Frontal cortex (tissue), 4 donors: ENCODE data around the gene SLC12A7. TPM values are rescaled to one million over a fixed set of nuclear protein-coding genes. Genes with fewer than 3 reads are reported as not detected.
"Not testable (repeated sequence)": the region's sequence is repeated elsewhere in the genome, so short reads cannot be mapped to it uniquely, and the experiment has no call there.

Source experiments
- DNase-seq, 2 donors: peaks; one replicate each; pipeline ENCODE4 v3.0.0; 2012; ENCODE audit warnings: low spot score in 2 of 2
- FAIRE-seq: peaks from 2 replicates; lab custom pipeline; 2012; peaks lifted over from hg19 to GRCh38; lab: Jason Lieb, UNC
- total RNA-seq: library from RNA; depleted of rRNA; stranded (reverse); fragments of >200 nt; gene quantifications from one replicate; pipeline ENCODE4 v1.2.3, GENCODE V29; 2014
- donor health status: control.
- donor health status: control.
- donor health status: control.

The SLC12A7 gene
- total RNA-seq, 1 donor from 2014 or later = 5.7 TPM

GRCh38 chr5:1086871-1087270, 25.0 kb downstream of the SLC12A7 start:
- DNase-seq (no peak), FAIRE-seq (no peak)

- DNase-seq (no peak), FAIRE-seq (no peak)
Measured at GRCh38 chr5:1086137-1086536, 25.7 kb downstream of the SLC12A7 start.

GRCh38 chr5:1085391-1085790, 26.5 kb downstream of the SLC12A7 start:
- no peak for FAIRE-seq
- no peak for DNase-seq

DNA sequence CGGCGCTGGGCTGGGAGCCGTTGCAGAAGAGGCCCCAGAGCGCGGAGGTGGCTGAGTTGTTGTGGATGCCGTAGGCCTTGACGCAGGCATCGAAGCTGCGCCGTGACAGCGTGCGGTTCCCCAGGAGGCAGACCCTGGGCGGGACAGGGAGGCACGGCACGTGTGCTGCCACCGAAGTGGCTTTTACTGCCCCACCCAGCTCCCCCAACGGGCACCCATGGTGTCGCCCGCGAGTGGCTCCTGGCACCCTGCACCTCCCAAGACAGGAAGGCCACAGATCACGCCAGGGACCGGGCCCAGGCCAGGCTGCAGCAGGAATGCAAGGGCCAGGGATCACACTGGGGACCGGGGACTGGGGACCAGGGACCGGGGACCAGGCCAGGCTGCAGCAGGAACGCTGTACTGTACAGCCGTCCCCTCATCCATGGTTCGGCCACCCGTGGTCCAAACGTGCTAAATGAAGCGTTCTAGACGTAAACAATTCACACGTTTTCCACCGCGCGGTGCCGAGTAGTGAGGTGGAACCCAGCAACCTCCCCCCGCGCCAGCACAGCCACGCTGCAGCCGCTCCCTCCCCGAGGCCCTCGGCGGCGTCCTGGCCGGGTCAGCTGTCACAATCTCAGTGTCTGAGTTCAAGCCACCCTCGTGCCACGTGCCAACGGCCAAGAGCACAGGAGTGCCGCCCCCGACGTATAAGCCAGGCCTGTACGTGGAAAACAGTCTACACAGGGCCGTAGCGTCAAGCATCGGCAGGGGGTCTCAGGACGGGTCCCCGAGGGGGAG, 27.8 kb downstream of the SLC12A7 start:
- no peak for DNase-seq
- FAIRE-seq = no peak

DNA sequence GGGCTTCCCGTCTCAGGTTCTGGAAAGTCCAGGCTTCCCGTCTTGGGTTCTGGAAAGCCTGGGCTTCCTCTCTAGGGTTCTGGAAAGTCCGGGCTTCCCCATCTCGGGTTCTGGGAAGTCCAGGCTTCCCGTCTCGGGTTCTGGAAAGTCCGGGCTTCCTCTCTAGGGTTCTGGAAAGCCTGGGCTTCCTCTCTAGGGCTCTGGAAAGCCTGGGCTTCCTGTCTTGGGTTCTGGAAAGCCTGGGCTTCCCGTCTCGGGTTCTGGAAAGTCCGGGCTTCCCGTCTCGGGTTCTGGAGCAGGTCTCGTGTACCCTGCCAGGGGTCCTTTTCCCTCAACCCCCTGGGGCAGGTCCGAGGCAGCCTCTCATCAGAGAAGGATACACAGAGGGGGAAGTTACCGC, 28.8 kb downstream of the SLC12A7 start:
- DNase-seq, FAIRE-seq: not testable (repeated sequence)

DNA sequence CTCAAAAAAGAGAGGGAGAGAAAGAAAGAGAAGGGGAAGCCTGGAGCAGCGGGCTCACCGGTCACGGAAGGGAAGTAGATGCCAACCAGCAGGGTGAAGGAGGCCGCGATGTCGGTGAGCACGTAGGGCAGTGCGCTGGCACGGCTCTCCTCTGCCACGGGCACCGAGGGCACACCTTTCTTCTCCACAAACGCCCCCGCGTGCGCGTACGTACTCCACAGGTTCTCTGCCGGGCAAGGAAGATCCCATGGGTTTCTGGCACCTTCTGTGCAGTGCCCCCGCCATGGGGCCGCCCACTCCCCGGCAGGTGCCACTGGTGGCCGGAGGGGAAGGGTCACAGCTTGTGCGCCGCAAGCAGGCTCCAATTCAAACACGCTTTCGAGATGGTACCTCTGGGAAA, 30.3 kb downstream of the SLC12A7 start:
- DNase-seq (no peak), FAIRE-seq (no peak)

GRCh38 chr5:1080432-1080831, 31.4 kb downstream of the SLC12A7 start:
- FAIRE-seq = no peak
- DNase-seq = no peak

GRCh38 chr5:1079961-1080360, 31.9 kb downstream of the SLC12A7 start:
- no peak for FAIRE-seq
- DNase-seq = no peak

DNA sequence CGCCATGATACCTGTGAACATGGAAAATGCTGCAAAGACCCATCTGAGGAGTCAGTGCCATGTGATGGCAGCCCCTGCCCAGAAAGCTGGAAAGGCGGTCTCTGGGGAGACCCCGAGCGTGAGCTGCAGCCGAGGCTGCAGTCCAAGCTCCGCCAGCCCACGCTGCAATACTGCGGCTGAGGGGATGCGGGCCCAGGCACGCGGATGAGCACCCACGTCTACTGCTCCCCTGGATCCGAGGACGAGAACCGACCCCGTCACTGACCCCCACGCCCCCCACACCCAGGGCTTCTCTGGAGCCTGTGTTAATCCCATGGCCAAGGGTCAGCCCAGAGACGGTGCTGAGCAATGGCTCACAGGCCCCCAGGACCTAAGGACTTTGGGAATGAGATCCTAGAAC, 32.4 kb downstream of the SLC12A7 start:
- no peak for FAIRE-seq
- DNase-seq = no peak

- no peak for DNase-seq
- no peak for FAIRE-seq
Measured at GRCh38 chr5:1078851-1079250, 33.0 kb downstream of the SLC12A7 start.

- DNase-seq (no peak), FAIRE-seq (no peak)
Measured at GRCh38 chr5:1078206-1078605, 33.7 kb downstream of the SLC12A7 start.

GRCh38 chr5:1077491-1078020, 34.3 kb downstream of the SLC12A7 start:
- DNase-seq = no peak
- no peak for FAIRE-seq

DNA sequence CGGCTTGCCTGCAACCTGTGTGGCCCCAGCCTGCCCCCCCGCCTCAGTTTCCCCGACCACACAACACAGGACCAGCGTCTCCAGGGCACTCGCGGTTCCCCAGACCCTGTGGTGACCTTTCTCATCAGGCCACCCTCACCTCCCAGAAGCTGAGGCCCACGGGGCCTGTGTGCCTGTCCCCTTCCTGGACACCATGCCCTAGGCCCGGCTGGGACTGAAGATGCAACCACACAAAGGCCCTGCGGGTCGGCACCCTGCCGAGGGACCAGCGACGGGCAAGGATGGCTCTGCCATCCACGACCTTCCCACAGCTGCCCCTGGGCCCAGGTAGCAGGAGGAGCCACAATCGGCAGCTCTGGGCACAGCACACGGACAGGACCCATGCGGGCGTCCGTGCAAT, 34.8 kb downstream of the SLC12A7 start:
- FAIRE-seq = no peak
- no peak for DNase-seq

- DNase-seq = no peak
- FAIRE-seq = no peak
Measured at GRCh38 chr5:1076406-1076805, 35.5 kb downstream of the SLC12A7 start.

DNA sequence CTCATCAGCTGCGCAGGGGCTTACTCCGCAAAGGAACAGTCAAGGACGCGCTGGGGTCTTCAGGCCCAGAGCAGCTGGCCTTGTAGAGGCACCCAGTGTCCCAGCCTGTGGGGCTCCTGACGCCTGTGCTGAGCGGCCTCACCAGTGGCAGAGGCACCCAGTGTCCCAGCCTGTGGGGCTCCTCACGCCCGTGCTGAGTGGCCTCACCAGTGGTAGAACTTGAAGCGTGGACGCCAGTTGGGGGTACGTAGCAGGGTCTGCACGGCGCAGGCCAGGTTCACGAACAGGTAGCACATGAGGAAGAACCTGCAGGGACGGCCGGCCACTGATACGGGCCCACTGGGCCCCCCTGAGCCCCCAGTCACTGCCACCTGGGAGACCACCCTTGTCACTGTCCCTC, 35.9 kb downstream of the SLC12A7 start:
- FAIRE-seq (no peak), DNase-seq (no peak)

- DNase-seq (no peak), FAIRE-seq (no peak)
Measured at GRCh38 chr5:1075555-1075881, 36.3 kb downstream of the SLC12A7 start.

GRCh38 chr5:1074816-1075554, 36.9 kb downstream of the SLC12A7 start:
- FAIRE-seq = no peak

GRCh38 chr5:1074226-1074625, 37.6 kb downstream of the SLC12A7 start:
- no peak for DNase-seq
- FAIRE-seq = no peak

More at GRCh38 chr5:1074816-1075554, 36.9 kb downstream of the SLC12A7 start:
- no peak for DNase-seq

DNA sequence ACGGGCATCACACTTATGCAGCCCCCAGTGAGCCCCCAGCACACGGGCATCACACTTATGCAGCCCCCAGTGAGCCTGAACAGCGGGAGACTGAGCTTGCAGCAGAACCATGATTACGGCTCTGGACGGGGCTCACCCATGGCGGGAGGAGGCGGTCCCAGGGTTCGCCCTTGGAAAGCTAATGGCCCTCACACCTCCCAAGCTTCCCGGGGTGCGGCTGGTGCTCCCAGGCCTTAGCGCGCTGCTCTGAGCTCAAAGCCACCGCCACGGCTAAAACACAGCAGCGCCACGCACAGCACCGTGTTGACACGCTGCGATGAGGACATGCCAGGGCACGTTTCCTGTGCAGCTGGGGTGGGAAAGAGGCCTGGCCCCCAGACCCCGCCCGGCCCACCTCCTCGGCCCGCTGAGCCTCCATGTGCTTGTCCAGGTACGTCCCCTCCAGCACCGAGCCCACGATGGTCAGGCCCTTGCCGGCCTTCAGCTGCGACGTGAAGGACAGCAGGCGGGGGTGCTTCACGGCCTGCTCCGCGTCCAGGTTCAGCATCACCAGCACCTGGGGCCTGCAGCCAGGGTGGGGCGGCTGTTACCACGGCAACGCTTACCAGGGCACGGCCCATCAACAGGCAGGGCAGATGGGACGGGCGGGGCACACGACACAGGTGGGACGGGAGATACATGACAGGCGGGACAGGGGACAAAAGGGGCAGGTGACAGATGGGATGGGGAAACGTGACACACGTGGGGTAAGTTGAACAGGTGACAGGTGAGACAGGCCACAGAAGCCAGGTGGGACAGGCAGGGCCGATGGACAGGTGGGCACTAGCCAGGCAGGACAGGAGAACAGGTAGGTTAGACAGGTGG, 38.4 kb downstream of the SLC12A7 start:
- FAIRE-seq = no peak

DNA sequence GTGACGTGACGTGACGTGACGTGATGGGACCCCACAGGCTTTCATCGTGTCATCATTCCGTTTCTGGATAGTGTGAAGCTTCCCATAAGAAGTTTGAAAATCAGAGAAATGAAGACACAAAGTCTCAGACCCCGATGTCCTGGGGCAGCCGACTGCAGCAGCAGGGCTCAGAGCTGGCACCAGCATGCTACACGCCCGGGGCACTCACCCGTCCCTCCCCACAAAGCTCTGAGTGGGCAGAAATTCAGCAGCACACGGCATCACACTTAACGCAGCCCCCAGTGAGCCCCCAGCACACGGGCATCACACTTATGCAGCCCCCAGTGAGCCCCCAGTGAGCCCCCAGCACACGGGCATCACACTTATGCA, 42.2 kb downstream of the SLC12A7 start:
- DNase-seq (no peak), FAIRE-seq (no peak)

More for the DNA sequence above, 38.4 kb downstream of the SLC12A7 start:
- no peak for DNase-seq
